ENCODE measurements around the gene JAK2.

JAK2 gene

GRCh38 chr9:5113523-5113922 is 128.5 kb downstream of the JAK2 start:
- in situ Hi-C loops (cut with HindIII; ENCODE audit: low sequenced_read_pairs), result no loop called here
- no peak overlapping the region for H3K4me3 ChIP-seq (ENCODE audit: low read depth, low read length)
- DNase-seq (ENCODE audit: low read depth), result no peak
- TF ChIP-seq CTCF (IDR thresholded peaks at IDR 0.05; ENCODE audit: low read depth, low read length, missing control alignments), result no peak

- DNase-seq (ENCODE audit: low read depth), result no peak
- TF ChIP-seq CTCF (IDR thresholded peaks at IDR 0.05; ENCODE audit: low read depth, low read length, missing control alignments), result no peak
- in situ Hi-C loops (cut with HindIII; ENCODE audit: low sequenced_read_pairs), result no loop called here
- no peak overlapping the region for H3K4me3 ChIP-seq (ENCODE audit: low read depth, low read length)
Observed at GRCh38 chr9:5113994-5114748, 129.1 kb downstream of the JAK2 start.

DNA sequence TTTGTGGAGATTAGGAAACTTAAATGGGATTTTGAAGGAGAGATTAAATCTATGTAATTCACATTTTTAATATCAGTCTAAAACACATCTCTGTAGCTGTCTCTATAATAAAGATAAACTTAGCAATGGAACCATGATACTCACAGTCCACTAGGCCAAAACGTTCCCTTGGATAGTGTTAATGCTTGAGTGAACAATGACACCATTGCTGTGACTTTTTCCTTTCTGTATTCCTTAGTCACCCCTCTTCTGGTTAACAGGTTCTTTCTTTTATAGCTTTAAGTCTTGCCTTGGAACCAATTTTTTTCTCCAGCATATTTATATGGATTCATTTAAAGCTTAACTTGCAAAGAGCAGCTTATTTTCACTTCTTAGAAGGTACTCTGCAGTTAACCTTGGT is 137.0 kb downstream of the JAK2 start:
- in situ Hi-C loops (cut with HindIII; ENCODE audit: low sequenced_read_pairs), result no loop called here
- no peak for TF ChIP-seq CTCF (IDR thresholded peaks at IDR 0.05; ENCODE audit: low read depth, low read length, missing control alignments)
- no peak for DNase-seq (ENCODE audit: low read depth)
- H3K4me3 ChIP-seq (ENCODE audit: low read depth, low read length), result no peak overlapping the region

DNA sequence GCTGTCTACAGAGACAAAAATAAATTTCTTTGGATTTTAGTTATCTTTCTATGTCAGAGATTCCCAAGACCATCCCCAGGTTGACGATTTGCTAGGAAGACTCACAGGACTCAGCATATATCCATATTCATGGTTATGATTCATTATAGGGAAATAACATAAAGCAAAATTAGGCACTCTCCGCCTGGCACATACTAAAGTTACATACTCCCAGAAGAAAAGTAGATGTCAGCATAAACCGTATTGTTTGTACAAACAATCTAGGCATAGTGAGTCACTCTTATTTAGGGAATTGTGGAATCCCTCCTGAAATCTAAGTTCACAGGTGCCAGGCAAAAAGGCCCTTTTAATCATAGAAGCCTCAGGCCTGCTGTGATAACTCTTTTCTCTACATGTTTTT is 137.4 kb downstream of the JAK2 start:
- no peak for DNase-seq (ENCODE audit: low read depth)
- TF ChIP-seq CTCF (IDR thresholded peaks at IDR 0.05; ENCODE audit: low read depth, low read length, missing control alignments), result no peak
- H3K4me3 ChIP-seq (ENCODE audit: low read depth, low read length), result no peak overlapping the region
- in situ Hi-C loops (cut with HindIII; ENCODE audit: low sequenced_read_pairs), result no loop called here

DNA sequence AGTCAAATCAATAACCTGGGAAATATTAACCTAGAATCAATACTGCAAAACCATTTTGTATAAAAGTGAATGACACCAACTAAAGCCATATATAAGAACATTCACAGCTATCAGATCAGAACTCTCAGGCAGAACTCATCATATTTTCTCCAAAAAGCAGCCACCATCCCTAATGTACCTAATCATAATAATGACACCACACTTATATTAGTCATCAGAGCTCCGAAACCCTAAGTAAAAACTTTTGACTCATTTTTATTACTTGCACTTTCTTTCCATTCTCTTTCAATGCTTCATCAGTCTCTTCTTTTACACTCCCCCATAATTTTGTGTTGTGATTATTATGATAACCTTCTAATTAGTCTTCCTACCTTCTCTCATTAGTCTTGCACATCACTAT is 155.1 kb downstream of the JAK2 start:
- no peak overlapping the region for H3K4me3 ChIP-seq (ENCODE audit: low read depth, low read length)
- no peak for TF ChIP-seq CTCF (IDR thresholded peaks at IDR 0.05; ENCODE audit: low read depth, low read length, missing control alignments)
- no peak for DNase-seq (ENCODE audit: low read depth)
- in situ Hi-C loops (cut with HindIII; ENCODE audit: low sequenced_read_pairs), result no loop called here

DNA sequence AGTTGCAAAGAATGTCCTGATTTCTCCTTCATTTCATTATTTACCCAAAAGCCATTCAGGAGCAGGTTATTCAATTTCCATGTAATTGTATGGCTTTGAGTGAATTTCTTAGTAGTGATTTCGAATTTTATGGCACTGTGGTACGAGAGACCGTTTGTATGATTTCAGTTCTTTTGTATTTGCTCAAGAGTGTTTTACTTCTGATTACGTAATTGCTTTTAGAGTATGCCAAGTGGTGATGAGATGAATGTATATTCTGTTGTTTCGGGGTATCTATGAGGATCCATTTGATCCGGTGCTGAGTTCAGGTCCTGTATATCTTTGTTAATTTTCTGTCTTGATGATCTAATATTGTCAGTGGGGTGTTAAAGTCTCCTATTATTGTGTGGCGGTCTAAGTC is 159.1 kb downstream of the JAK2 start:
- TF ChIP-seq CTCF (IDR thresholded peaks at IDR 0.05; ENCODE audit: low read depth, low read length, missing control alignments), result no peak
- H3K4me3 ChIP-seq (ENCODE audit: low read depth, low read length), result no peak overlapping the region
- DNase-seq (ENCODE audit: low read depth), result no peak
- in situ Hi-C loops (cut with HindIII; ENCODE audit: low sequenced_read_pairs), result no loop called here

Measured in astrocyte of the cerebellum (primary cell).